Activated T-cell treated with anti-CD3 and anti-CD28 coated beads for 1 hour (primary cell): ENCODE data around the gene TMF1.

ENCODE experiments used
- DNase-seq: peaks from one replicate; pipeline ENCODE4 v3.0.0-alpha.2; 2020; ENCODE audit warnings: low read depth

The TMF1 gene

DNA sequence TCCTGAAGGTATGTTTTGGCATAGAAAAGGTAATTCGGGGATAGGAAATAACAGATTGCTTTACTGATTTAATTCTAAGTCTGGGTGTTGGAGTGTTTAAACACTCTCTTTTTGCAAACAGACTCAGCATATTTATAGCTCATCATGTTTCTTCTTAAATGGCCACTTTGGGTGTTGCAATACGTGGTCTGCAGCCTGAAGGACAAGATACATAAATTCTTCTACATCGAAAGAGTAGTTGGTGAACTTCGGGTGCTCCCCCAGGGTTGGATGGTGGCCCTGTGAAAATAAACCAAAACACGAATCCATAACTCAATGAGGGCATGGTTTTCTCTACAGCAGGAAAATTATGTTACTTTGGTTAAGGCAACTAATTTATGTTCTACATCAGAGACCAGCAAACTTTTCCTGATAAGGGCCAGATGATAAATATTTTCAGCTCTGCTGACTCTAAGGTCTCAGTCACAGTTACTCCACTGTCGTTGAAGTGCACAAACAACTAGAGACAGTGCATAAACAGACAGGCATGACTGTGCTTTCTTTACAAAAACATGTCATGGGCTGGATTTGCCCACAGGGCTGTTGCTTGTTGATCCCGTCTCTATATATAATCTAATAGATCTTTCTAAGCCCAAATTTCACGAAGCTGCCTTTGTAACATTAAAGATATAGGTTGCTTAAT is 74.5 kb downstream of the TMF1 start:
- DNase-seq = no peak

DNA sequence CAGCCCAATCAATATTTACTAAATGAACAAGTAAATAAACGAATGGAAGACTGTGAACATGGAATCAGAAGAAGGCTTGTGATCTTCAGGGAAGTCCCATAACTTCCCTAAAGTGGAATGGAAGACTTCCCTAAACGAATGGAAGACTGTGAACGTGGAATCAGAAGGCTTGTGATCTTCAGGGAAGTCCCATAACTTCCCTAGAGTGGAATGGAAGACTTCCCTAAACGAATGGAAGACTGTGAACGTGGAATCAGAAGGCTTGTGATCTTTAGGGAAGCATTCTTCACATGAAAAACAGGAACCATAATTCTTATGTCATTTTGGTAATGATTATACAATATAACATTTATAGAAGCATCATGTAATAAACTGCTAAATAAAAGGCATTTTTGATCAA is 77.4 kb downstream of the TMF1 start:
- DNase-seq = no peak

DNA sequence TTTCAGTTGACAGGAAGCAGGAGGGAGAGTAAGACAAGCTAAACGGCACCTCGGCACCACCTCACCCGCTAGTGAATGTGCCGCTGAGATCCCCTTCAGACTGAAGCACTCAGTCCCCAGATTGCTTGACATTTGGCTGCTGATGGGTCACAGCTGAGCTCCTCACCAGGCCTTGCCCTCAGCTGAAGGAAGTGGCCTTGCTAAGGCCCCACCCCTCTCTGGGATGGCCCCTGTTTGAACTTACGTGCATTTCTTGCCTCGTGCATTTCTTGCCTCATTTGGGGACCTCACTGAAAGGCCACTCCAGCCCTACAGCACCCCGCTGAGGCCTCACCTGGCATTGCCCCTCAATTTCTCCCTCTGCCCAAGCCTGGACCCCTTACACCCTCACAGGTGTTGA is 78.5 kb downstream of the TMF1 start:
- no peak for DNase-seq

DNA sequence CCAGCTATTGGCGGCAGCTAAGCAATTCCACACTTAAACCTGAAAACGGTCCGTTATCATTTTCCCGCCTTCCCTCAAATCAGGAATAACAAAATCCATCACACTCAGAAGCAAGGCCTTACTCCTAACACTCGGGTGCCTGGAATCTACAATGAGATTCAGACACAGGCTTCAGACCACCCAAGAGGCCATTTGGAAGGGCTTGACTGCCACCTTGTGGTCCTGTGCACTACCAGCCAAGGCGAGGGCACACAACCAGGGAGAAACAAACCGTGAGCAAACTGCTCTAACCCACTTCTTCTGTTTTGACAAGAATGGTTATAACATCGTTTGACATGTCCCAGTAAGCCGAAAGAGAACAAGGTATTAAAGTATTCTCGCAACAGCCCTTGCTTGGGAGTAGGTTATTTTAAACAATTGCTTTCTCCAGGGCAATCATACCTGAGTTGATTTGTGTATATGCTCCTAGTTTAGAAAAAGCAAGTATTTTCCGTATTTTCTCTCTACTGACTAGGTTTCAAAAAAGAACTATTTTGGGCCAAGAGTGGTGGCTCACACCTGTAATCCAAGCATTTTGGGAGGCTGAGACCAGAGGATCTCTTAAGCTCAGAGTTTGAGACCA is 79.7 kb downstream of the TMF1 start:
- DNase-seq = peak; percentile 1
